Measurements from ENCODE around the gene ZSWIM6. TPM values are rescaled to one million over a fixed set of nuclear protein-coding genes. Genes with fewer than 3 reads are reported as not detected.

ZSWIM6 gene
- total RNA-seq, 1 donor from 2014 or later = 40.1 TPM

DNA sequence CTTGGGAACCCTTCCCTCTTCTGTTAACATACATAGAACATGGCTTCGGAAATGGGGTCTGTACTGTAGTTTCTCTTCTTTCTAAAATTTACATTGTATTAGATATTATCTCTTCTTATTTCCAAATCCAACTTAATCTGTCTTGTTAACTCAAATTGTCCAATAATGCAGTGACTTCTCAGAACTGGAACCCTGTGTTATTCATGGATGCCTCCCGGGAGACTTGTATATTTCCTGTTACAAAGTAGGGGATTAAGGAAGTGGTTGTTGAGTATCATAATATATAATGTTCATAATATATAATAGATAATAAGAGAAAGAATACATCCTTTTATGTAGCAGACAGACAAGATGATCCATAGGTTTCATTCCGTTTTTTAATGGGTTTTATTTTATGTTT, 128.4 kb downstream of the ZSWIM6 start:
- no peaks in the 10 kb centered on the region for H3K9me3 ChIP-seq (ENCODE audit: insufficient read depth, low read depth, low read length)
- H4K20me1 ChIP-seq (ENCODE audit: insufficient read depth, low read length) = peaks cover 72% of the 10 kb centered on the region
- H3K4me2 ChIP-seq (ENCODE audit: low read length) = no peak overlapping the region
- H3K4me1 Mint-ChIP-seq (ENCODE audit: low read depth, unreplicated experiment) = peaks cover 33% of the 10 kb centered on the region
- H3K27me3 ChIP-seq (ENCODE audit: insufficient read depth, low read length) = no peaks in the 10 kb centered on the region
- no peak for DNase-seq (ENCODE audit: low read depth)
- H3K36me3 Mint-ChIP-seq (ENCODE audit: low read depth, unreplicated experiment) = no peaks in the 10 kb centered on the region
- H3K27ac Mint-ChIP-seq (ENCODE audit: unreplicated experiment) = no peak overlapping the region
- H3K4me1 ChIP-seq (ENCODE audit: insufficient read depth, low read length) = peaks cover 5% of the 10 kb centered on the region
- H2AFZ ChIP-seq (ENCODE audit: low read depth, low read length) = no peak overlapping the region
- no peak for TF ChIP-seq EZH2 (IDR thresholded peaks at IDR 0.05; ENCODE audit: insufficient read depth, low read length)
- TF ChIP-seq CTCF (IDR thresholded peaks at IDR 0.05; ENCODE audit: insufficient read depth, low read depth, low read length) = no peak
- peaks cover 91% of the 10 kb centered on the region for H3K79me2 ChIP-seq (ENCODE audit: insufficient read depth, low read length)
- no peak overlapping the region for H3K27ac ChIP-seq (ENCODE audit: low read depth, low read length)
- H3K9me3 Mint-ChIP-seq (ENCODE audit: unreplicated experiment) = no peaks in the 10 kb centered on the region
- H3K4me3 ChIP-seq (ENCODE audit: insufficient read depth, low read depth, low read length) = no peak overlapping the region
- H3K27me3 Mint-ChIP-seq (ENCODE audit: low read depth, unreplicated experiment) = no peaks in the 10 kb centered on the region
- H3K36me3 ChIP-seq (ENCODE audit: insufficient read depth, low read length) = no peaks in the 10 kb centered on the region
- H3K9ac ChIP-seq (ENCODE audit: low read length) = no peak overlapping the region
- no peak overlapping the region for H3K4me3 Mint-ChIP-seq (ENCODE audit: unreplicated experiment)
- FAIRE-seq = no peak

GRCh38 chr5:61461417-61461816, 129.4 kb downstream of the ZSWIM6 start:
- H3K9ac ChIP-seq (ENCODE audit: low read length) = no peak overlapping the region
- FAIRE-seq = no peak
- H3K27ac ChIP-seq (ENCODE audit: low read depth, low read length) = no peak overlapping the region
- peaks cover 91% of the 10 kb centered on the region for H3K79me2 ChIP-seq (ENCODE audit: insufficient read depth, low read length)
- H4K20me1 ChIP-seq (ENCODE audit: insufficient read depth, low read length) = peaks cover 78% of the 10 kb centered on the region
- peaks cover 5% of the 10 kb centered on the region for H3K4me1 ChIP-seq (ENCODE audit: insufficient read depth, low read length)
- peaks cover 39% of the 10 kb centered on the region for H3K4me1 Mint-ChIP-seq (ENCODE audit: low read depth, unreplicated experiment)
- no peak overlapping the region for H3K4me3 Mint-ChIP-seq (ENCODE audit: unreplicated experiment)
- TF ChIP-seq EZH2 (IDR thresholded peaks at IDR 0.05; ENCODE audit: insufficient read depth, low read length) (no peak), CTCF (IDR thresholded peaks at IDR 0.05; ENCODE audit: insufficient read depth, low read depth, low read length) (no peak)
- no peak overlapping the region for H3K4me3 ChIP-seq (ENCODE audit: insufficient read depth, low read depth, low read length)
- no peaks in the 10 kb centered on the region for H3K27me3 ChIP-seq (ENCODE audit: insufficient read depth, low read length)
- H3K36me3 ChIP-seq (ENCODE audit: insufficient read depth, low read length) = no peaks in the 10 kb centered on the region
- no peak for DNase-seq (ENCODE audit: low read depth)
- H3K4me2 ChIP-seq (ENCODE audit: low read length) = no peak overlapping the region
- H3K9me3 Mint-ChIP-seq (ENCODE audit: unreplicated experiment) = no peaks in the 10 kb centered on the region
- H3K36me3 Mint-ChIP-seq (ENCODE audit: low read depth, unreplicated experiment) = no peaks in the 10 kb centered on the region
- no peak overlapping the region for H3K27ac Mint-ChIP-seq (ENCODE audit: unreplicated experiment)
- no peak overlapping the region for H2AFZ ChIP-seq (ENCODE audit: low read depth, low read length)
- no peaks in the 10 kb centered on the region for H3K9me3 ChIP-seq (ENCODE audit: insufficient read depth, low read depth, low read length)
- H3K27me3 Mint-ChIP-seq (ENCODE audit: low read depth, unreplicated experiment) = no peaks in the 10 kb centered on the region

DNA sequence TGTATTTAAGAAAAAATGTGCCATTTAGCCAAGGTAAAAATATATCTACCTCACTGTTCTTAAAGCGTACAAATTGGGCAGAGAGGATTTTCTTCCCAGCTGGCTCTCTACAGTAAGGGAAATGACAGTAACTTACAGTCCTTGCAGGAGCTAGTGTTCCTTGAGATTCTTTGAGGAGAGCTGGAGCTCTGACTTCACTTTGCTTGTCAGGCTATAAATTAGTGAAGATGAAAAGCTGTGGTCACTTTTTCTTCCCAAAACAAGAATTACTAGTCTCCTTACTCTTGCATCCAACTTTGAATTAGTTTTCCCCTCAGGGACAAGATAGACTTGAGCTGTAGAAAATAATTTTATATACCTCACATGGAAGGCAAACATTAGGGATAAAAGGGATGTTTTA, 129.9 kb downstream of the ZSWIM6 start:
- peaks cover 42% of the 10 kb centered on the region for H3K4me1 Mint-ChIP-seq (ENCODE audit: low read depth, unreplicated experiment)
- H3K27ac Mint-ChIP-seq (ENCODE audit: unreplicated experiment) = no peak overlapping the region
- Histone ChIP-seq H3K79me2 (ENCODE audit: insufficient read depth, low read length) (peaks cover 94% of the 10 kb centered on the region), H3K36me3 (ENCODE audit: insufficient read depth, low read length) (no peaks in the 10 kb centered on the region), H3K9me3 (ENCODE audit: insufficient read depth, low read depth, low read length) (no peaks in the 10 kb centered on the region), H3K4me3 (ENCODE audit: insufficient read depth, low read depth, low read length) (no peak overlapping the region), H3K4me1 (ENCODE audit: insufficient read depth, low read length) (peaks cover 8% of the 10 kb centered on the region), H3K9ac (ENCODE audit: low read length) (no peak overlapping the region), H3K27ac (ENCODE audit: low read depth, low read length) (no peak overlapping the region), H3K4me2 (ENCODE audit: low read length) (no peak overlapping the region), H4K20me1 (ENCODE audit: insufficient read depth, low read length) (peaks cover 82% of the 10 kb centered on the region), H2AFZ (ENCODE audit: low read depth, low read length) (no peak overlapping the region), H3K27me3 (ENCODE audit: insufficient read depth, low read length) (no peaks in the 10 kb centered on the region)
- no peak overlapping the region for H3K4me3 Mint-ChIP-seq (ENCODE audit: unreplicated experiment)
- no peaks in the 10 kb centered on the region for H3K27me3 Mint-ChIP-seq (ENCODE audit: low read depth, unreplicated experiment)
- TF ChIP-seq EZH2 (IDR thresholded peaks at IDR 0.05; ENCODE audit: insufficient read depth, low read length) = no peak
- no peak for TF ChIP-seq CTCF (IDR thresholded peaks at IDR 0.05; ENCODE audit: insufficient read depth, low read depth, low read length)
- FAIRE-seq = no peak
- no peaks in the 10 kb centered on the region for H3K9me3 Mint-ChIP-seq (ENCODE audit: unreplicated experiment)
- no peak for DNase-seq (ENCODE audit: low read depth)
- H3K36me3 Mint-ChIP-seq (ENCODE audit: low read depth, unreplicated experiment) = no peaks in the 10 kb centered on the region
